ENCODE measurements around the gene GABRD.
"Not testable (repeated sequence)": the region's sequence is repeated elsewhere in the genome, so short reads cannot be mapped to it uniquely, and the experiment has no call there.

The GABRD gene

GRCh38 chr1:2019172-2019543 is at the start of gene GABRD:
GABRD (plus strand) TSS chr1:2019345; CDS start chr1:2019424, 79 bp downstream.
- DNase-seq (ENCODE audit: low spot score) = peak; percentile 85
- no peak for FAIRE-seq

- DNase-seq (ENCODE audit: low spot score) (no peak), FAIRE-seq (no peak)
Observed at GRCh38 chr1:1969505-1969900, 49.6 kb upstream of the GABRD start.

- FAIRE-seq (no peak), DNase-seq (ENCODE audit: low spot score) (no peak)
Observed at GRCh38 chr1:1969953-1970716, 49.0 kb upstream of the GABRD start.

GRCh38 chr1:1971017-1971416 is 48.1 kb upstream of the GABRD start:
- FAIRE-seq = no peak
- no peak for DNase-seq (ENCODE audit: low spot score)

GRCh38 chr1:1971688-1972087 is 47.5 kb upstream of the GABRD start:
- DNase-seq (ENCODE audit: low spot score) (no peak), FAIRE-seq (no peak)

- FAIRE-seq (no peak), DNase-seq (ENCODE audit: low spot score) (no peak)
Observed at GRCh38 chr1:1972976-1973715, 46.0 kb upstream of the GABRD start.

GRCh38 chr1:1973716-1974642 is 45.2 kb upstream of the GABRD start:
- no peak for DNase-seq (ENCODE audit: low spot score)

GRCh38 chr1:1974834-1975233 is 44.3 kb upstream of the GABRD start:
- FAIRE-seq = no peak
- DNase-seq (ENCODE audit: low spot score) = no peak

More at GRCh38 chr1:1973716-1974642, 45.2 kb upstream of the GABRD start:
- no peak for FAIRE-seq

GRCh38 chr1:1975535-1975934 is 43.6 kb upstream of the GABRD start:
- DNase-seq (ENCODE audit: low spot score) = no peak
- no peak for FAIRE-seq

GRCh38 chr1:1976031-1976430 is 43.1 kb upstream of the GABRD start:
- no peak for DNase-seq (ENCODE audit: low spot score)
- no peak for FAIRE-seq

- DNase-seq (ENCODE audit: low spot score) (no peak), FAIRE-seq (no peak)
Observed at GRCh38 chr1:1978108-1978507, 41.0 kb upstream of the GABRD start.

GRCh38 chr1:1978690-1979481 is 40.3 kb upstream of the GABRD start:
- not testable (repeated sequence) for DNase-seq (ENCODE audit: low spot score)
- peak; percentile 92 for FAIRE-seq

- no peak for FAIRE-seq
- no peak for DNase-seq (ENCODE audit: low spot score)
Observed at GRCh38 chr1:1979482-1980165, 39.5 kb upstream of the GABRD start.

GRCh38 chr1:1980467-1981141 is 38.5 kb upstream of the GABRD start:
- FAIRE-seq = no peak
- DNase-seq (ENCODE audit: low spot score) = no peak

GRCh38 chr1:1981142-1981500 is 38.0 kb upstream of the GABRD start:
- no peak for DNase-seq (ENCODE audit: low spot score)
- FAIRE-seq = no peak

- not testable (repeated sequence) for DNase-seq (ENCODE audit: low spot score); FAIRE-seq
Observed at GRCh38 chr1:1981631-1982327, 37.4 kb upstream of the GABRD start.

GRCh38 chr1:1982379-1983232 is 36.5 kb upstream of the GABRD start:
- FAIRE-seq (no peak), DNase-seq (ENCODE audit: low spot score) (no peak)

- FAIRE-seq (no peak), DNase-seq (ENCODE audit: low spot score) (no peak)
Observed at GRCh38 chr1:1984560-1985070, 34.5 kb upstream of the GABRD start.

Data from urothelium cell line (cell line).